IMR-90 (cell line): ENCODE data around the gene GNAS.

Source experiments
- BHLHE40 ChIP-seq: fragments of 150-350 bp; IDR thresholded peaks from 2 replicates; pipeline ENCODE4 v1.6.1; 2016; ENCODE audit warnings: mild to moderate bottlenecking, low read depth, low read length
- CEBPB ChIP-seq: IDR thresholded peaks from 2 replicates; pipeline ENCODE4 v1.6.1; 2012; ENCODE audit warnings: low read depth, low read length, improper control_type of control experiment
- CTCF ChIP-seq: conservative IDR thresholded peaks from 2 replicates; pipeline ENCODE4 v1.5.1; 2012; ENCODE audit warnings: mild to moderate bottlenecking, low read depth, low read length, improper control_type of control experiment
- MXI1 ChIP-seq: IDR thresholded peaks from 2 replicates; pipeline ENCODE4 v1.6.1; 2012; ENCODE audit warnings: low read depth, mild to moderate bottlenecking, low read length, moderate library complexity, borderline replicate concordance
- POLR2A ChIP-seq: IDR thresholded peaks from 2 replicates; pipeline ENCODE4 v1.6.1; 2012; ENCODE audit warnings: mild to moderate bottlenecking, low read depth, low read length
- RFX5 ChIP-seq: IDR thresholded peaks from 2 replicates; pipeline ENCODE4 v1.8.0; 2012; ENCODE audit warnings: low read depth, mild to moderate bottlenecking, low read length, moderate library complexity
- SMC3 ChIP-seq: fragments of 150-350 bp; IDR thresholded peaks from 2 replicates; pipeline ENCODE4 v1.6.1; 2016; ENCODE audit warnings: low read depth, mild to moderate bottlenecking, antibody characterized with exemption, low read length, moderate library complexity
- USF2 ChIP-seq: fragments of 150-350 bp; IDR thresholded peaks from 2 replicates; pipeline ENCODE4 v1.6.1; 2017; ENCODE audit warnings: mild to moderate bottlenecking, antibody characterized with exemption, low read length, low read depth

DNA sequence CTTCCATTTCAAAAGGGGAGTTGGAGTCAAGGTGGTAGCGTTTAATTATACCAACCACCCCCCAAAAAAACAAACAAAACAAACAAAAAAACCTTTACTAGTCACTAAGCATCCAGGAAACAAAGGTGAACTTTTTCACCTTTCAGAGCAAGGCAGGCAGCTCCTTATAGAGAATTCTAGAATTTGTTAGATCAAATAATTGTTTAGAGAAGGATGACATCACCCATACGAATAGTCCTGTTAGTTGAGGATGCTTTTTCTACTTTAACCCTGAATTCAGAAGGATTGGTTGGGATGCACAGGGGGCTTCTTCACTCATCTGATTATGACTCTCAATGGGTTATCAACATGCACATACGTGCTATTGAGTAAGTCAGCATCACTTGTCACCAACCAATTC lies 44.3 kb downstream of the GNAS start:
- TF ChIP-seq RFX5 (no peak), CTCF (no peak), SMC3 (no peak), CEBPB (no peak), USF2 (no peak), POLR2A (no peak), MXI1 (no peak), BHLHE40 (no peak)
